ENCODE results near the gene TRAF2. TPM values are rescaled to one million over a fixed set of nuclear protein-coding genes. Genes with fewer than 3 reads are reported as not detected.

TRAF2 gene
- total and polyA plus RNA-seq, 2 donors (not counting 1 experiment from before 2014, with no cell fraction given): 25.5 to 54.5 TPM

DNA sequence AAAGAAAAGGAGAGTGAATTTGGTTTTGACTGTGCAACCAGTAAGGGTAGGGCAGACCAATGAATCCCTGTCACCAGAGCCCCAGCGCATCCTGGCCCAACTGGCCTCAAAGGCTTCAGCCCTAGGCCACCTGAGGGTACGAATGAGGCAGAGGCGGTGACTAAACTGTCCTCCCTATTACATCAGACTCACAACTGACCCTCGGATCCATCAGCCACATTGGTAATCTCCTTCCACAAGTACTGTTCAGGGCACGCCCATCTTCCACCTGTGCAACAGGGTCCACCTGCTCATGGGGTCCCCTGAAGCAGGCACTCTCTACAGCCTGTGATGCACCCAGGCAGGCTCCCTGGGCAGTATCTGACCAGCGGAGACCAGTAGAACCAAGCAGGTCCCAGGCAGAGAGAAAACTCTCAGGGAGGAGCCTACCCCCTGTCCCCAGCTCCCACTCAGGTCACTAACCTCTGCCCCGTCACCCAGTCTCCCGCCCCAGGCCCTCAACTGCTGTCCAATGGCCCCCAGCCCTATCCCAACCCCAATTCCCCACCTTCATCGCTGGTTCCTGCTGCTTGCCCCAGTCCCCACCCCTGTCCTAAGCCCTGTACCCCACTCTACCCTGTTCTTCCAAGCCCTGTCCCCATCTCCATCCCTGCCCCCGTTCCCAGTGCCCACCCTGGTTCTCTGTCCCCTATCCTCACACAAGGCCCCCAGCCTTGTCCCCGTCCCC, 21.1 kb upstream of the TRAF2 start:
- no peak for DNase-seq

DNA sequence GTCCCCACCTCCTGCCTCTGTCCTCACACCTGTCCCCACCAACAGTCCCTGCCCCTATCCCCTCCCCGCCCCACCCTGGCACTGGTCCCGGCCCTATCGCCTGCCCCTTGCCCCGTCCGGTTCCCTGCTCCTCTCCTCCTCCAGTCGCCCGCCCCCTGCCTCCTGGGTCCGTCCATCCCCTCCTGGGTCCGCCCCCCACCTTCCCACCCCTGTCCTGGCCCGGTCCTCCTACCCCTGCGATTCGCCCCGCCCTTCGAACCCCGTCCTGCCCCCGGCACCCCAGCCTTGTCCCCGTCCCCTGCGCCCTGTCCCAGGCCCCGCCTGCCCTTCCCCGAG, 20.6 kb upstream of the TRAF2 start:
- peaks cover 0 to 2% (median 0%) of the 10 kb centered on the region in 3 donors for H3K9me3 ChIP-seq (ENCODE audit: control extremely low read depth in 1 of 3, control insufficient read depth in 2 of 3, insufficient read depth in 1 of 3, low read length in 2 of 3)
- peaks cover 35% of the 10 kb centered on the region for H3K79me2 ChIP-seq (ENCODE audit: control insufficient read depth, insufficient read depth, low read length)
- ATAC-seq (ENCODE audit: low read depth): no peak
- peak overlapping the region; percentile 90 for H3K4me3 Mint-ChIP-seq
- H3K9ac ChIP-seq (ENCODE audit: low read length): peak overlapping the region; percentile 96
- H3K4me1 ChIP-seq (ENCODE audit: control insufficient read depth in 2 of 2, insufficient read depth in 2 of 2, low read length in 2 of 2): peaks cover 8 to 19% of the 10 kb centered on the region in 2 donors
- H3K4me2 ChIP-seq (replicated peaks; ENCODE audit: low read depth, low read length, poor library complexity, severe bottlenecking): peak overlapping the region; percentile 92
- under 1% methylated on average over 8 of the region's 20 CpGs for WGBS (ENCODE audit: insufficient coverage)
- ChIA-PET POLR2A (interaction anchor here (1.0 to 1.5 kb wide), 5 partner anchors 15 to 66 kb away, joined by 3 to 5 read pairs (median 4); partner anchors contain the start of gene TRAF2), CTCF (no interaction called here)
- H3K4me1 Mint-ChIP-seq: peaks cover 19% of the 10 kb centered on the region
- no peaks in the 10 kb centered on the region for H3K27me3 Mint-ChIP-seq
- no peak for DNase-seq
- H4K20me1 ChIP-seq (ENCODE audit: control insufficient read depth, insufficient read depth, low read length, poor library complexity, severe bottlenecking): peaks cover 24% of the 10 kb centered on the region
- H3K9me3 Mint-ChIP-seq (ENCODE audit: insufficient read depth): no peaks in the 10 kb centered on the region
- H3K4me3 ChIP-seq (ENCODE audit: control extremely low read depth in 1 of 5, extremely low read depth in 1 of 5, insufficient read depth in 1 of 5, low read depth in 2 of 5, low read length in 4 of 5): peak overlapping the region in 4 of 5 experiments; percentile 62 to 85 (median 74)
- H2AFZ ChIP-seq (ENCODE audit: insufficient read depth, low read depth, low read length, poor library complexity, severe bottlenecking): peak overlapping the region; percentile 80
- intact Hi-C loops (cut with micrococcal nuclease): loop anchor here (1.0 kb wide), 4 partner anchors 16 to 74 kb away; partner anchors contain the start of genes PHPT1, TMEM141 and TRAF2
- no peaks in the 10 kb centered on the region for H3K27me3 ChIP-seq (replicated peaks in 1 of 4; ENCODE audit: control extremely low read depth in 1 of 4, control insufficient read depth in 3 of 4, insufficient read depth in 4 of 4, low read length in 3 of 4)
- peak overlapping the region; percentile 61 for H3K27ac Mint-ChIP-seq
- H3K36me3 ChIP-seq (replicated peaks in 1 of 2; ENCODE audit: control extremely low read depth in 1 of 2, control insufficient read depth in 1 of 2, extremely low read depth in 1 of 2, insufficient read depth in 2 of 2, low read length in 1 of 2): peaks cover 0 to 35% of the 10 kb centered on the region in 2 experiments
- H3K27ac ChIP-seq (ENCODE audit: low read length in 2 of 2): peak overlapping the region; percentile 48 to 92
- TF ChIP-seq, protein P1, sequence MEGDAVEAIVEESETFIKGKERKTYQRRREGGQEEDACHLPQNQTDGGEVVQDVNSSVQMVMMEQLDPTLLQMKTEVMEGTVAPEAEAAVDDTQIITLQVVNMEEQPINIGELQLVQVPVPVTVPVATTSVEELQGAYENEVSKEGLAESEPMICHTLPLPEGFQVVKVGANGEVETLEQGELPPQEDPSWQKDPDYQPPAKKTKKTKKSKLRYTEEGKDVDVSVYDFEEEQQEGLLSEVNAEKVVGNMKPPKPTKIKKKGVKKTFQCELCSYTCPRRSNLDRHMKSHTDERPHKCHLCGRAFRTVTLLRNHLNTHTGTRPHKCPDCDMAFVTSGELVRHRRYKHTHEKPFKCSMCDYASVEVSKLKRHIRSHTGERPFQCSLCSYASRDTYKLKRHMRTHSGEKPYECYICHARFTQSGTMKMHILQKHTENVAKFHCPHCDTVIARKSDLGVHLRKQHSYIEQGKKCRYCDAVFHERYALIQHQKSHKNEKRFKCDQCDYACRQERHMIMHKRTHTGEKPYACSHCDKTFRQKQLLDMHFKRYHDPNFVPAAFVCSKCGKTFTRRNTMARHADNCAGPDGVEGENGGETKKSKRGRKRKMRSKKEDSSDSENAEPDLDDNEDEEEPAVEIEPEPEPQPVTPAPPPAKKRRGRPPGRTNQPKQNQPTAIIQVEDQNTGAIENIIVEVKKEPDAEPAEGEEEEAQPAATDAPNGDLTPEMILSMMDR (IDR thresholded peaks at IDR 0.05): no peak
- TF ChIP-seq EZH2 (IDR thresholded peaks at IDR 0.05; ENCODE audit: borderline replicate concordance, insufficient read depth, low read depth, low read length, poor library complexity, severe bottlenecking): no peak

More for the DNA sequence above, 21.1 kb upstream of the TRAF2 start:
- H3K4me3 Mint-ChIP-seq: peak overlapping the region; percentile 90
- H3K9me3 ChIP-seq (ENCODE audit: control extremely low read depth in 1 of 3, control insufficient read depth in 2 of 3, insufficient read depth in 1 of 3, low read length in 2 of 3): peaks cover 0 to 2% (median 0%) of the 10 kb centered on the region in 3 donors
- ATAC-seq (ENCODE audit: low read depth): no peak
- no peaks in the 10 kb centered on the region for H3K27me3 Mint-ChIP-seq
- no peaks in the 10 kb centered on the region for H3K9me3 Mint-ChIP-seq (ENCODE audit: insufficient read depth)
- peak overlapping the region in 1 of 2 donors; percentile 92 for H3K27ac ChIP-seq (ENCODE audit: low read length in 2 of 2)
- peaks cover 0 to 37% of the 10 kb centered on the region in 2 experiments for H3K36me3 ChIP-seq (replicated peaks in 1 of 2; ENCODE audit: control extremely low read depth in 1 of 2, control insufficient read depth in 1 of 2, extremely low read depth in 1 of 2, insufficient read depth in 2 of 2, low read length in 1 of 2)
- intact Hi-C loops (cut with micrococcal nuclease): no loop called here
- peaks cover 24% of the 10 kb centered on the region for H4K20me1 ChIP-seq (ENCODE audit: control insufficient read depth, insufficient read depth, low read length, poor library complexity, severe bottlenecking)
- peak overlapping the region; percentile 80 for H2AFZ ChIP-seq (ENCODE audit: insufficient read depth, low read depth, low read length, poor library complexity, severe bottlenecking)
- H3K27ac Mint-ChIP-seq: peak overlapping the region; percentile 61
- peak overlapping the region; percentile 96 for H3K9ac ChIP-seq (ENCODE audit: low read length)
- H3K4me3 ChIP-seq (ENCODE audit: control extremely low read depth in 1 of 5, extremely low read depth in 1 of 5, insufficient read depth in 1 of 5, low read depth in 2 of 5, low read length in 4 of 5): peak overlapping the region in 4 of 5 experiments; percentile 62 to 85 (median 74)
- H3K27me3 ChIP-seq (replicated peaks in 1 of 4; ENCODE audit: control extremely low read depth in 1 of 4, control insufficient read depth in 3 of 4, insufficient read depth in 4 of 4, low read length in 3 of 4): no peaks in the 10 kb centered on the region
- peaks cover 35% of the 10 kb centered on the region for H3K79me2 ChIP-seq (ENCODE audit: control insufficient read depth, insufficient read depth, low read length)
- TF ChIP-seq, protein P1 (IDR thresholded peaks at IDR 0.05): no peak
- CTCF ChIA-PET: no interaction called here
- 70% methylated on average over 11 of the region's 11 CpGs for WGBS (ENCODE audit: insufficient coverage)
- peak overlapping the region; percentile 92 for H3K4me2 ChIP-seq (replicated peaks; ENCODE audit: low read depth, low read length, poor library complexity, severe bottlenecking)
- H3K4me1 ChIP-seq (ENCODE audit: control insufficient read depth in 2 of 2, insufficient read depth in 2 of 2, low read length in 2 of 2): peaks cover 8 to 19% of the 10 kb centered on the region in 2 donors
- peaks cover 22% of the 10 kb centered on the region for H3K4me1 Mint-ChIP-seq
- POLR2A ChIA-PET: interaction anchor here (0.6 kb wide), 1 partner anchor 8 kb away, joined by 5 read pairs; no protein-coding TSS in a partner anchor
